22Rv1 (cell line): ENCODE data around the gene SPIRE1.
"Not testable (repeated sequence)": the region's sequence is repeated elsewhere in the genome, so short reads cannot be mapped to it uniquely, and the experiment has no call there.

Experiments
- H3K27ac ChIP-seq: fragments of 450-650 bp; 2 replicates; pipeline ENCODE4 v1.5.1; 2017
- ZFX ChIP-seq: fragments of 450-650 bp; IDR thresholded peaks from 2 replicates; pipeline ENCODE4 v1.6.1; 2017; ENCODE audit warnings: antibody characterized with exemption, borderline replicate concordance
- TF ChIP-seq, protein P1 (sequence below): fragments of 450-650 bp; IDR thresholded peaks from 2 replicates; pipeline ENCODE4 v1.5.1; 2017; ENCODE audit warnings: mild to moderate bottlenecking

SPIRE1 gene

GRCh38 chr18:12492907-12493306 lies 165.0 kb downstream of the SPIRE1 start:
- no peak overlapping the region for H3K27ac ChIP-seq
- TF ChIP-seq ZFX = no peak
- TF ChIP-seq, protein P1, sequence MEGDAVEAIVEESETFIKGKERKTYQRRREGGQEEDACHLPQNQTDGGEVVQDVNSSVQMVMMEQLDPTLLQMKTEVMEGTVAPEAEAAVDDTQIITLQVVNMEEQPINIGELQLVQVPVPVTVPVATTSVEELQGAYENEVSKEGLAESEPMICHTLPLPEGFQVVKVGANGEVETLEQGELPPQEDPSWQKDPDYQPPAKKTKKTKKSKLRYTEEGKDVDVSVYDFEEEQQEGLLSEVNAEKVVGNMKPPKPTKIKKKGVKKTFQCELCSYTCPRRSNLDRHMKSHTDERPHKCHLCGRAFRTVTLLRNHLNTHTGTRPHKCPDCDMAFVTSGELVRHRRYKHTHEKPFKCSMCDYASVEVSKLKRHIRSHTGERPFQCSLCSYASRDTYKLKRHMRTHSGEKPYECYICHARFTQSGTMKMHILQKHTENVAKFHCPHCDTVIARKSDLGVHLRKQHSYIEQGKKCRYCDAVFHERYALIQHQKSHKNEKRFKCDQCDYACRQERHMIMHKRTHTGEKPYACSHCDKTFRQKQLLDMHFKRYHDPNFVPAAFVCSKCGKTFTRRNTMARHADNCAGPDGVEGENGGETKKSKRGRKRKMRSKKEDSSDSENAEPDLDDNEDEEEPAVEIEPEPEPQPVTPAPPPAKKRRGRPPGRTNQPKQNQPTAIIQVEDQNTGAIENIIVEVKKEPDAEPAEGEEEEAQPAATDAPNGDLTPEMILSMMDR = no peak

GRCh38 chr18:12491611-12492435 lies 166.1 kb downstream of the SPIRE1 start:
- no peak overlapping the region for H3K27ac ChIP-seq
- TF ChIP-seq ZFX = no peak
- TF ChIP-seq, protein P1 = no peak

GRCh38 chr18:12485479-12486105 lies 172.3 kb downstream of the SPIRE1 start:
- no peak overlapping the region for H3K27ac ChIP-seq
- TF ChIP-seq, protein P1 = no peak
- TF ChIP-seq ZFX = no peak

DNA sequence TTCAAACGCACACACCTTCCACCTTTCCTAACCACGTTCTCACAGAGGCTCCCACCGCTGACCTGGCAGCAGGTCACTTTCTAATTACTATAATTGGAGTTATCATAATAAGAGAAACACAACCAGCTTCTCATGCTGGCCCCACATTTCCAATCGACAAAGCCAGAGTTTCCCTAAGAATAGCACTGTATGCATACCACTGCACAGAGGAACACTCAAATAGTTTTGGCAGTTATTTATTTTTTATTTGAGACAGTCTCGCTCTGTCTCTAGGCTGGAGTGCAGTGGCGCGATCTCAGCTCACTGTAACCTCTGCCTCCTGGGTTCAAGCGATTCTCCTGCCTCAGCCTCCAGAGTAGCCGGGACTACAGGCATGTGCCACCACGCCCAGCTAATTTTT lies 176.0 kb downstream of the SPIRE1 start:
- H3K27ac ChIP-seq = not testable (repeated sequence)

DNA sequence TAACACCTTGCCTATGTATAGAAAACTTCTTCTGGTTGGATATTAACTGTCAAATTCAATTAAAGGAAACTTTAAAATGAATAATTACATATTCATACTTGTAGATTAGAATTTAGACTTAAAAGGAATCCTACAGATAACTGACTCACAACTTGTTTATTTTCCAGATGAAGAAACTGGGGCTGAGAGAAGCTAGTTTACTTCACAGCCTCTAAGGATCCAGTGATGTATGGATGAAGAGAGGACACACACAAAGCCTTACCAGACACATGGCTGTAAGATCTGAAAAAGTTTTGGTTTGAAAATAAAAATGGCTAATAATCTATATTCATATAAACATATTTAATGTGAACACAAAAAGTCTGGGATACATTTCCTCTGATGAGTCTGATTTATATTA lies 177.9 kb downstream of the SPIRE1 start:
- TF ChIP-seq, protein P1 = no peak
- TF ChIP-seq ZFX = no peak
- no peak overlapping the region for H3K27ac ChIP-seq

GRCh38 chr18:12479536-12479935 lies 178.4 kb downstream of the SPIRE1 start:
- no peak overlapping the region for H3K27ac ChIP-seq
- TF ChIP-seq, protein P1 = no peak
- TF ChIP-seq ZFX = no peak

DNA sequence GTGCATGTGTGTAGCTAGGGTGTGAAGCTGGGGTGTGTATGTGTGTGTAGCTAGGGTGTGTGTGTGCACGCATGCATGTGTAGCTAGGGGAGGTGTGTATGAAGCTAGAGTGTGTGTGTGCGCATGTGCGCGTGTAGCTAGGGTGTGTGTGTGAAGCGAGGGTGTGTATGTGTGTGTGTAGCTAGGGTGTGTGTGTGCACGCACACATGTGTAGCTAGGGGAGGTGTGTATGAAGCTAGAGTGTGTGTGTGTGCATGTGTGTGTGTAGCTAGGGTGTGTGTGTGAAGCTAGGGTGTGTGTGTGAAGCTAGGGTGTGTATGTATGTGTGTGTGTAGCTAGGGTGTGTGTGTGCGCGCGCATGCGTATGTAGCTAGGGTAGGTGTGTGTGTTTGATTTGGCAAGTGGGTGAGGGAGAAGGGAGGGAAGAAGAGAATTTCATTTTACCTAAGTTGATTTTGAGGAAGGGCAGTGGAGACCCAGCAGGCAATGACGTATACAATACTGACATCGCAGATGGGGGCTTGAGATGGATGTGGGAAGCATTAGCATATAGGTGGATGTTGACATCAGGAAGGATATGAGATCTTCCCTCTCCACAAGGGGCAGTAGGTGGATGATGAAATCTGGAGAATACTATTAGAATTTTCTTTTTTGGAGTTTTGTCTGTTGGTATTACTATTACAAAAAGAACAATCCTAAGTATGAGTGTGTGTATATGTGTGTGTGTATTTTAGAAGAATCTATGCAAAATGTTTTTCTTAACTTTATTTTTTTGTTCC lies 179.4 kb downstream of the SPIRE1 start:
- TF ChIP-seq, protein P1 = peak; percentile 19
- no peak for TF ChIP-seq ZFX
- no peak overlapping the region for H3K27ac ChIP-seq
